ENCODE results near the gene TMIGD1.

DNA sequence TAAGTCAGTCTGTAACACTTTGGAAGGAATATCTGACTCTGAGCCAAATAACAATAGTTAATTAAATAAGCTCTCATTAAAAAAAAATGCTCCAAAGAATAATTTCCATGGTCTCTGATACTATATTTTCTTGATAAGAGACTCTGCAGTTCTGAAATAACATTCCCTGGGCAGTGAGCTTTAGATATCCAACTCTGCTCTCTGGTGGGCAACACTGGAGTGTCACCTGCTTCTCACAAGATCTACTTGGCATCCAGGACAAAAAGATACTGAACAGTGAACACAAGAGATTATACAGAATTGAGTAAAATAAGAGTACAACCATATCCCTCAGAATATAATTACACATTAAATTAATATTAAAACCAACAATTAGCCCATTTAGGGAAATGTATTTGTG lies 55.8 kb downstream of the TMIGD1 start:
- TF ChIP-seq FOXK2 (IDR thresholded peaks at IDR 0.05), result no peak
- no peak for TF ChIP-seq RELB (IDR thresholded peaks at IDR 0.05; ENCODE audit: low read depth)
- TF ChIP-seq ZBED1 (IDR thresholded peaks at IDR 0.05; ENCODE audit: borderline replicate concordance), result no peak
- no peak for TF ChIP-seq TCF7 (IDR thresholded peaks at IDR 0.05; ENCODE audit: borderline replicate concordance)
- no peak for TF ChIP-seq POLR2A (IDR thresholded peaks at IDR 0.05; ENCODE audit: low read depth, low read length)
- no peak for TF ChIP-seq FOXM1 (IDR thresholded peaks at IDR 0.05; ENCODE audit: low read depth, low read length)
- no peak for TF ChIP-seq SUPT20H (IDR thresholded peaks at IDR 0.05; ENCODE audit: borderline replicate concordance, control insufficient read depth, low read depth, low read length)
- no peak for TF ChIP-seq ZBTB33 (IDR thresholded peaks at IDR 0.05)

Data from GM12878 (cell line).